IMR-90 (cell line): ENCODE measurements around the gene SLX9. TPM values are rescaled to one million over a fixed set of nuclear protein-coding genes. Genes with fewer than 3 reads are reported as not detected.

Experiments used
- ATAC-seq: fragments of 200-7000 bp; cut with Tn5 transposase; 2 replicates; pipeline ENCODE4 v1.9.1; 2020; ENCODE audit warnings: low read depth, mild to moderate bottlenecking, moderate library complexity
- BruUV-seq: library from RNA; stranded (reverse); fragments of 400-500 nt; replicated peaks from 2 replicates; lab custom pipeline; 2021; lab: Mats Ljungman, UMichigan
- CTCF ChIA-PET: fragments of 300-600 bp; formaldehyde crosslinking; extraction: SDS; loops from one replicate; lab custom pipeline; 2021; ENCODE audit warnings: antibody characterized with exemption; lab: Yijun Ruan, JAX
- POLR2A ChIA-PET: fragments of 300-600 bp; sonication (Branson Sonifier 250); formaldehyde crosslinking; loops from one replicate; lab custom pipeline; 2022; ENCODE audit warnings: antibody characterized with exemption; ENCODE audit not compliant: unreplicated experiment; lab: Charles Lee
- DNase-seq: peaks from one replicate; pipeline ENCODE4 v3.0.0; 2013
- H2AFZ ChIP-seq: replicated peaks from 2 replicates; pipeline ENCODE3; 2013; ENCODE audit warnings: low read length, mild to moderate bottlenecking; ENCODE audit not compliant: poor library complexity
- H2AK5ac ChIP-seq: 2 replicates; pipeline ENCODE4 v1.6.1; 2013; ENCODE audit warnings: low read depth, low read length, inconsistent platforms
- H2AK9ac ChIP-seq: replicated peaks from 2 replicates; pipeline ENCODE3; 2013; ENCODE audit warnings: mild to moderate bottlenecking, low read depth, low read length, moderate library complexity; ENCODE audit not compliant: poor library complexity
- H2BK120ac ChIP-seq: 2 replicates; pipeline ENCODE4 v1.6.1; 2013; ENCODE audit warnings: low read depth, low read length, inconsistent platforms
- H2BK15ac ChIP-seq: 3 replicates; pipeline ENCODE4 v1.6.1; 2013; ENCODE audit warnings: low read depth, low read length, inconsistent platforms
- H2BK20ac ChIP-seq: 2 replicates; pipeline ENCODE4 v1.6.1; 2013; ENCODE audit warnings: low read depth, mild to moderate bottlenecking, inconsistent platforms, low read length, moderate library complexity
- H2BK5ac ChIP-seq: 2 replicates; pipeline ENCODE4 v1.6.1; 2013; ENCODE audit warnings: mild to moderate bottlenecking, low read depth, low read length, inconsistent platforms; ENCODE audit not compliant: poor library complexity, severe bottlenecking
- H3K14ac ChIP-seq: replicated peaks from 2 replicates; pipeline ENCODE4 v1.6.1; 2013; ENCODE audit warnings: low read depth, low read length, inconsistent platforms
- H3K18ac ChIP-seq: 2 replicates; pipeline ENCODE4 v1.6.1; 2013; ENCODE audit warnings: low read depth, low read length, control low read depth
- H3K23ac ChIP-seq: 2 replicates; pipeline ENCODE4 v1.6.1; 2013; ENCODE audit warnings: low read depth, low read length, inconsistent platforms
- H3K27ac ChIP-seq: 2 replicates; pipeline ENCODE4 v1.5.1; 2013; ENCODE audit warnings: mild to moderate bottlenecking, control low read depth, low read length; ENCODE audit not compliant: insufficient read depth
- H3K27me3 ChIP-seq: 2 replicates; pipeline ENCODE4 v1.6.1; 2013; ENCODE audit warnings: low read length; ENCODE audit not compliant: control insufficient read depth, insufficient read depth
- H3K36me3 ChIP-seq: 2 replicates; pipeline ENCODE4 v1.6.1; 2013; ENCODE audit warnings: low read length, mixed read lengths; ENCODE audit not compliant: control insufficient read depth, insufficient read depth
- H3K4ac ChIP-seq: 2 replicates; pipeline ENCODE4 v1.6.1; 2013; ENCODE audit warnings: low read depth, low read length, inconsistent platforms
- H3K4me1 ChIP-seq: 2 replicates; pipeline ENCODE4 v1.6.1; 2013; ENCODE audit warnings: low read length, mixed read lengths; ENCODE audit not compliant: control insufficient read depth, insufficient read depth
- H3K4me2 ChIP-seq: 2 replicates; pipeline ENCODE4 v1.6.1; 2013; ENCODE audit warnings: low read depth, mild to moderate bottlenecking, control low read depth, low read length, moderate library complexity
- H3K4me3 ChIP-seq: 2 replicates; pipeline ENCODE4 v1.5.1; 2013; ENCODE audit warnings: low read depth, mild to moderate bottlenecking, control low read depth, low read length, moderate library complexity; ENCODE audit not compliant: insufficient read depth
- H3K56ac ChIP-seq: 2 replicates; pipeline ENCODE4 v1.6.1; 2013; ENCODE audit warnings: low read length, inconsistent platforms; ENCODE audit not compliant: insufficient read depth; ENCODE audit errors: extremely low read depth
- H3K79me1 ChIP-seq, 2 experiments: 2 replicates each; pipeline ENCODE4 v1.6.1; 2013; ENCODE audit warnings: low read length in 2 of 2, inconsistent platforms in 1 of 2, low read depth in 1 of 2
- H3K9ac ChIP-seq: 2 replicates; pipeline ENCODE4 v1.6.1; 2013; ENCODE audit warnings: low read depth, low read length, control low read depth
- H3K9me1 ChIP-seq: 2 replicates; pipeline ENCODE4 v1.6.1; 2013; ENCODE audit warnings: low read length, inconsistent platforms; ENCODE audit not compliant: insufficient read depth
- H3K9me3 ChIP-seq: 2 replicates; pipeline ENCODE4 v1.6.1; 2013; ENCODE audit warnings: low read length; ENCODE audit not compliant: control insufficient read depth, insufficient read depth
- H4K20me1 ChIP-seq: 2 replicates; pipeline ENCODE4 v1.6.1; 2013; ENCODE audit warnings: low read length, inconsistent platforms; ENCODE audit not compliant: insufficient read depth
- H4K5ac ChIP-seq: 2 replicates; pipeline ENCODE4 v1.6.1; 2013; ENCODE audit warnings: mild to moderate bottlenecking, low read depth, low read length, control low read depth
- H4K8ac ChIP-seq, 2 experiments: 2 replicates each; pipeline ENCODE4 v1.6.1; 2013; ENCODE audit warnings: low read depth in 2 of 2, low read length in 2 of 2, control low read depth in 1 of 2, inconsistent platforms in 1 of 2
- H4K91ac ChIP-seq: 2 replicates; pipeline ENCODE4 v1.6.1; 2013; ENCODE audit warnings: low read depth, low read length, inconsistent platforms; ENCODE audit not compliant: insufficient read depth
- BHLHE40 ChIP-seq: fragments of 150-350 bp; IDR thresholded peaks from 2 replicates; pipeline ENCODE4 v1.6.1; 2016; ENCODE audit warnings: mild to moderate bottlenecking, low read depth, low read length
- CHD1 ChIP-seq: IDR thresholded peaks from 2 replicates; pipeline ENCODE4 v1.6.1; 2012; ENCODE audit warnings: low read depth, low read length, improper control_type of control experiment
- MAZ ChIP-seq: IDR thresholded peaks from 2 replicates; pipeline ENCODE4 v1.6.1; 2012; ENCODE audit warnings: low read depth, mild to moderate bottlenecking, low read length, improper control_type of control experiment, moderate library complexity, borderline replicate concordance
- RCOR1 ChIP-seq: IDR thresholded peaks from 2 replicates; pipeline ENCODE4 v1.6.1; 2012; ENCODE audit warnings: mild to moderate bottlenecking, low read length, improper control_type of control experiment; ENCODE audit not compliant: insufficient replicate concordance
- WGBS, 2 experiments: methylation state at CpG; one replicate each; pipeline versions ENCODE4 v1.1.5 to v1.1.7; 2013; ENCODE audit warnings: missing lambda C conversion rate in 2 of 2; ENCODE audit not compliant: insufficient read length in 1 of 2; ENCODE audit errors: extremely low coverage in 2 of 2; 5-methylcytosine and 5-hydroxymethylcytosine counted together
- dilution Hi-C: fragments of 300-500 bp; cut with HindIII; formaldehyde crosslinking; loops from one replicate; pipeline ENCODE4 v1.14.3; 2018; ENCODE audit warnings: low sequenced_read_pairs; ENCODE audit not compliant: unreplicated experiment
- in situ Hi-C: fragments of 300-500 bp; cut with MboI; formaldehyde crosslinking; loops from 3 replicates; pipeline ENCODE4 v1.14.3; 2019; ENCODE audit warnings: low sequenced_read_pairs, inconsistent platforms, mixed read lengths
- intact Hi-C: fragments of 100-400 bp; cut with micrococcal nuclease; formaldehyde crosslinking; loops from 2 replicates; pipeline ENCODE4 v1.10.0; 2022
- polyA plus RNA-seq, 3 experiments: library from polyadenylated mRNA; depleted of rRNA; stranded (reverse); fragments of >200 nt; gene quantifications; 2 replicates each; pipeline ENCODE4 v1.2.3, GENCODE V29; 2012; ENCODE audit warnings: low replicate concordance in 1 of 3
- total RNA-seq: library from RNA; depleted of rRNA; stranded (reverse); fragments of >200 nt; gene quantifications from 2 replicates; pipeline ENCODE4 v1.2.3, GENCODE V29; 2012
- TF ChIP-seq, protein P1 (sequence below): fragments of 150-350 bp; IDR thresholded peaks from 2 replicates; pipeline ENCODE4 v1.6.1; 2017; ENCODE audit warnings: mild to moderate bottlenecking, antibody characterized with exemption, low read length, low read depth

SLX9 gene
- total and polyA plus RNA-seq, 2 of the 4 experiments (the other 2 are of a cell fraction): 10.4 to 21.7 TPM

DNA sequence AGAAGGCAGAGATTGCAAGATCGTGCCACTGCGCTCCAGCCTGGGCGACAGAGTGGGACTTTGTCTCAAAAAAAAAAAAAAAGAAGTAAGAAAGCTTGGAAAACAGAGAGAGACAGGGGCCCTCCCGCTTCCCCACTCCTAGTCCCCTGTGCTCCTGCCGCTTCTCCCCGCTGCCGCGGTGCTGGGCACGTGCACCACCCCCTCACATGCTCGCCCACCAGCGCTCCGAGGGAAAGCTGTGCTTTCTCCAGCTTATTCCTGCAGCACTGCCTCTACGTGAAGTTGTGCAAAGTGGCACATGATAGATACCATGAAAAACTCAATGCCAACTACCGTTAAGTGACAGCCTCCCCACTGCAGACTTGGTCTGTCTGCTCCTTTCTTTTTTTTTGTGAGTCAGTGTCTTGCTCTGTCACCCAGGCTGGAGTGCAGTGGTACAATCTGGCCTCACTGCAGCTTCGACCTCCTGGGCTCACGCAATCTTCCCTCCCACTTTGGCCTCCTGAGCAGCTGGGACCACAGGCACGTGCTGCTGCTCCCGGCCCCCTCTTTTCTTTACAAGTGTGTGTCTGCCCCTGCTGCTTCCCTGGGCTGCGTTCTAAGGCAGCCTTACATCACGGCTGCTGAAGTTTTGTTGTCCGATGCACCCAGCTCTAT, 15.4 kb downstream of the SLX9 start:
- Histone ChIP-seq H2BK120ac (0 out of 2 replicates have a peak overlapping the region, but pooled peaks have one; percentile 32), H3K9ac (no peak overlapping the region), H3K4ac (peak overlapping the region; percentile 10; the same call in 1 of the 2 replicates), H4K5ac (no peak overlapping the region), H3K9me3 (no peaks in the 10 kb centered on the region), H3K18ac (no peak overlapping the region), H2BK5ac (no peak overlapping the region), H3K56ac (no peak overlapping the region), H3K4me2 (no peak overlapping the region), H4K20me1 (peaks cover 11% of the 10 kb centered on the region), H2AK5ac (peak overlapping the region; percentile 6; the same call in 1 of the 2 replicates), H4K91ac (no peak overlapping the region; the same call in 1 of the 2 replicates), H3K27me3 (no peaks in the 10 kb centered on the region), H3K4me3 (no peak overlapping the region), H3K79me1 (peaks cover 26 to 77% of the 10 kb centered on the region in 2 experiments), H3K23ac (no peak overlapping the region), H2BK20ac (no peak overlapping the region), H2BK15ac (no peak overlapping the region), H2AK9ac (no peak overlapping the region), H3K27ac (no peak overlapping the region), H3K4me1 (peaks cover 15% of the 10 kb centered on the region), H4K8ac (peak overlapping the region in 1 of 2 experiments; percentile 19; a peak in 1 of 4 replicates), H3K36me3 (peaks cover 40% of the 10 kb centered on the region), H3K9me1 (0 out of 2 replicates have a peak, but pooled peaks cover 5% of the 10 kb centered on the region), H2AFZ (no peak overlapping the region), H3K14ac (no peak overlapping the region)
- ATAC-seq (no peak), DNase-seq (peak; percentile 45)
- TF ChIP-seq, protein P1, sequence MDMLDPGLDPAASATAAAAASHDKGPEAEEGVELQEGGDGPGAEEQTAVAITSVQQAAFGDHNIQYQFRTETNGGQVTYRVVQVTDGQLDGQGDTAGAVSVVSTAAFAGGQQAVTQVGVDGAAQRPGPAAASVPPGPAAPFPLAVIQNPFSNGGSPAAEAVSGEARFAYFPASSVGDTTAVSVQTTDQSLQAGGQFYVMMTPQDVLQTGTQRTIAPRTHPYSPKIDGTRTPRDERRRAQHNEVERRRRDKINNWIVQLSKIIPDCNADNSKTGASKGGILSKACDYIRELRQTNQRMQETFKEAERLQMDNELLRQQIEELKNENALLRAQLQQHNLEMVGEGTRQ: no peak
- no peak for TF ChIP-seq RCOR1
- peak; percentile 57; the same call in 1 of the 2 replicates for TF ChIP-seq BHLHE40
- no peak for TF ChIP-seq MAZ
- no peak for TF ChIP-seq CHD1
- intact Hi-C loops (no loop called here), in situ Hi-C loops (no loop called here), dilution Hi-C loops (no loop called here)
- 89% methylated on average over 15 of the region's 21 CpGs; no CpG with 5 or more reads in 1 of the 2 experiments for WGBS, 2 experiments
- CTCF ChIA-PET: interaction anchor here (0.6 kb wide), 1 partner anchor 183 kb away, joined by 3 read pairs; no protein-coding TSS in a partner anchor
- BruUV-seq: no TSS peak
- POLR2A ChIA-PET: no interaction called here
